Endothelial cell of hepatic sinusoid (primary cell): Measurements from ENCODE around the gene MFSD6.
"Not testable (repeated sequence)": the region's sequence is repeated elsewhere in the genome, so short reads cannot be mapped to it uniquely, and the experiment has no call there.

Source experiments
- in situ Hi-C: cut with HindIII; loops from 2 replicates; pipeline ENCODE4 v1.10.0; 2017; ENCODE audit warnings: low sequenced_read_pairs

MFSD6 gene

GRCh38 chr2:190407662-190408537, at the start of gene MFSD6:
MFSD6 (plus strand) TSS chr2:190408355; CDS start chr2:190436030, 27,675 bp downstream.
- in situ Hi-C loops, result loop anchor here (5.0 kb wide), 1 partner anchor 44 kb away; no protein-coding TSS in a partner anchor

GRCh38 chr2:190358655-190359448, 49.3 kb upstream of the MFSD6 start:
- in situ Hi-C loops, result not testable (repeated sequence)

- in situ Hi-C loops, result no loop called here
Measured at GRCh38 chr2:190360561-190360960, 47.6 kb upstream of the MFSD6 start.

GRCh38 chr2:190360965-190361364, 47.2 kb upstream of the MFSD6 start:
- in situ Hi-C loops, result no loop called here

- in situ Hi-C loops, result no loop called here
Measured at GRCh38 chr2:190361572-190361971, 46.6 kb upstream of the MFSD6 start.

GRCh38 chr2:190362894-190363293, 45.3 kb upstream of the MFSD6 start:
- in situ Hi-C loops, result no loop called here

- in situ Hi-C loops, result no loop called here
Measured at GRCh38 chr2:190365499-190366204, 42.5 kb upstream of the MFSD6 start.

- in situ Hi-C loops, result no loop called here
Measured at GRCh38 chr2:190366248-190366753, 41.9 kb upstream of the MFSD6 start.

GRCh38 chr2:190367091-190367490, 41.1 kb upstream of the MFSD6 start:
- in situ Hi-C loops, result no loop called here

GRCh38 chr2:190369635-190370034, 38.5 kb upstream of the MFSD6 start:
- in situ Hi-C loops, result no loop called here

GRCh38 chr2:190376083-190376482, 32.1 kb upstream of the MFSD6 start:
- in situ Hi-C loops, result no loop called here

- in situ Hi-C loops, result no loop called here
Measured at GRCh38 chr2:190376591-190377245, 31.4 kb upstream of the MFSD6 start.

GRCh38 chr2:190378880-190379237, 29.3 kb upstream of the MFSD6 start:
- in situ Hi-C loops, result no loop called here

GRCh38 chr2:190379249-190379964, 28.7 kb upstream of the MFSD6 start:
- in situ Hi-C loops, result no loop called here

GRCh38 chr2:190380962-190381412, 27.2 kb upstream of the MFSD6 start:
- in situ Hi-C loops, result no loop called here

GRCh38 chr2:190382851-190383250, 25.3 kb upstream of the MFSD6 start:
- in situ Hi-C loops, result no loop called here

- in situ Hi-C loops, result no loop called here
Measured at GRCh38 chr2:190387422-190387821, 20.7 kb upstream of the MFSD6 start.

- in situ Hi-C loops, result no loop called here
Measured at GRCh38 chr2:190396271-190396670, 11.9 kb upstream of the MFSD6 start.

- in situ Hi-C loops, result no loop called here
Measured at GRCh38 chr2:190402986-190403603, 5.1 kb upstream of the MFSD6 start.
